HCT116 (cell line): ENCODE results near the gene AKAP11. TPM values are rescaled to one million over a fixed set of nuclear protein-coding genes. Genes with fewer than 3 reads are reported as not detected.

Source experiments
- ATAC-seq: fragments of 200-7000 bp; cut with Tn5 transposase; 2 replicates; pipeline ENCODE4 v1.9.1; 2020; ENCODE audit warnings: mild to moderate bottlenecking, moderate library complexity
- BruUV-seq: library from RNA; stranded (reverse); fragments of 400-500 nt; replicated peaks from 2 replicates; lab custom pipeline; 2021; lab: Mats Ljungman, UMichigan
- CTCF ChIA-PET: fragments of 300-600 bp; sonication (Branson Sonifier 250); formaldehyde crosslinking; loops from one replicate; lab custom pipeline; 2021; ENCODE audit warnings: antibody characterized with exemption; lab: Charles Lee
- POLR2A ChIA-PET: fragments of 300-600, 350-600 bp; sonication (Branson Sonifier 250); formaldehyde crosslinking; loops from one replicate; lab custom pipeline; 2021; ENCODE audit warnings: antibody characterized with exemption; lab: Charles Lee
- RAD21 ChIA-PET, 2 experiments: fragments of 300-600 bp; sonication (Branson Sonifier 250); formaldehyde crosslinking; loops; one replicate each; lab custom pipeline; 2023; ENCODE audit warnings: low total read pairs in 2 of 2; ENCODE audit not compliant: uncharacterized antibody in 2 of 2, unreplicated experiment in 2 of 2, low non-redundant PET in 1 of 2; lab: Charles Lee
- DNase-seq: peaks from one replicate; pipeline ENCODE4 v3.0.0-alpha.2; 2010; ENCODE audit warnings: low read depth, low spot score
- H2AFZ ChIP-seq: fragments of 200-600 bp; shearing (Covaris generic), sonication (generic); 2 replicates; pipeline ENCODE4 v1.6.1; 2017; ENCODE audit warnings: low read depth, mixed run types, mixed read lengths, antibody characterized with exemption, low read length; ENCODE audit not compliant: poor library complexity, severe bottlenecking
- H3K27ac ChIP-seq: 2 replicates; pipeline ENCODE4 v1.5.1; 2012; ENCODE audit warnings: low read depth, low read length
- H3K27me3 ChIP-seq: fragments of 200-600 bp; sonication (generic); 2 replicates; pipeline ENCODE4 v1.6.1; 2016; ENCODE audit warnings: mixed run types, low read length, mixed read lengths; ENCODE audit not compliant: insufficient read depth
- H3K36me3 ChIP-seq, 2 experiments: fragments of 200-500 bp in 1 of 2; fragments of 200-600 bp in 1 of 2; sonication (Bioruptor generic) in 1 of 2; sonication (generic) in 1 of 2; 2 replicates each; pipeline versions ENCODE4 v1.5.1 to v1.6.1; 2014 to 2016; ENCODE audit warnings: low read length in 2 of 2, inconsistent platforms in 1 of 2, mixed read lengths in 1 of 2, mixed run types in 1 of 2; ENCODE audit not compliant: insufficient read depth in 2 of 2, control insufficient read depth in 1 of 2
- H3K4me1 ChIP-seq, 2 experiments: fragments of 200-600 bp in 1 of 2; sonication (generic) in 1 of 2; 2 replicates each; pipeline versions ENCODE4 v1.5.1 to v1.6.1; 2012 to 2017; ENCODE audit warnings: low read length in 2 of 2, inconsistent platforms in 1 of 2, mild to moderate bottlenecking in 1 of 2, mixed read lengths in 1 of 2, mixed run types in 1 of 2, moderate library complexity in 1 of 2; ENCODE audit not compliant: insufficient read depth in 2 of 2, control insufficient read depth in 1 of 2
- H3K4me2 ChIP-seq: fragments of 200-600 bp; sonication (generic); 2 replicates; pipeline ENCODE4 v1.6.1; 2017; ENCODE audit warnings: mixed run types, low read length, mixed read lengths
- H3K4me3 ChIP-seq, 2 experiments: fragments of 200-600 bp in 1 of 2; sonication (generic) in 1 of 2; replicated peaks in 1 of 2; 2 replicates each; pipeline ENCODE4 v1.5.1; 2011 to 2016; ENCODE audit warnings: low read length in 2 of 2, control low read depth in 1 of 2, low read depth in 1 of 2, mild to moderate bottlenecking in 1 of 2, mixed read lengths in 1 of 2, mixed run types in 1 of 2
- H3K79me2 ChIP-seq: fragments of 200-600 bp; sonication (generic); 2 replicates; pipeline ENCODE4 v1.6.1; 2017; ENCODE audit warnings: mild to moderate bottlenecking, mixed run types, low read length, moderate library complexity, mixed read lengths; ENCODE audit not compliant: insufficient read depth
- H3K9ac ChIP-seq: fragments of 200-600 bp; sonication (generic); 2 replicates; pipeline ENCODE4 v1.6.1; 2016; ENCODE audit warnings: low read length, mixed read lengths
- H3K9me2 ChIP-seq: fragments of 200-600 bp; sonication (generic), shearing (Covaris generic); 2 replicates; pipeline ENCODE4 v1.6.1; 2017; ENCODE audit warnings: mixed run types, mild to moderate bottlenecking, moderate library complexity; ENCODE audit not compliant: insufficient read depth
- H3K9me3 ChIP-seq, 2 experiments: fragments of 200-500 bp in 1 of 2; fragments of 200-600 bp in 1 of 2; sonication (Bioruptor generic) in 1 of 2; sonication (generic) in 1 of 2; 2 replicates each; pipeline ENCODE4 v1.6.1; 2014 to 2017; ENCODE audit warnings: low read length in 2 of 2, mixed read lengths in 2 of 2, inconsistent platforms in 1 of 2, low read depth in 1 of 2, mild to moderate bottlenecking in 1 of 2, mixed run types in 1 of 2, moderate library complexity in 1 of 2; ENCODE audit not compliant: control insufficient read depth in 1 of 2, insufficient read depth in 1 of 2
- H4K20me1 ChIP-seq: fragments of 200-600 bp; sonication (generic), shearing (Covaris generic); 2 replicates; pipeline ENCODE4 v1.6.1; 2017; ENCODE audit warnings: mixed run types, mild to moderate bottlenecking, moderate library complexity; ENCODE audit not compliant: insufficient read depth
- CEBPB ChIP-seq: IDR thresholded peaks from 2 replicates; pipeline ENCODE4 v1.6.1; 2012; ENCODE audit warnings: low read depth
- EGR1 ChIP-seq: IDR thresholded peaks from 2 replicates; pipeline ENCODE4 v1.6.1; 2012; ENCODE audit warnings: low read depth
- ELF1 ChIP-seq: IDR thresholded peaks from 2 replicates; pipeline ENCODE4 v1.6.1; 2012; ENCODE audit warnings: low read depth, borderline replicate concordance
- EZH2 ChIP-seq: fragments of 200-600 bp; sonication (generic); IDR thresholded peaks from 2 replicates; pipeline ENCODE4 v1.6.1; 2017; ENCODE audit warnings: antibody characterized with exemption, mixed run types
- EZH2phosphoT487 ChIP-seq: fragments of 200-600 bp; IDR thresholded peaks from 2 replicates; pipeline ENCODE4 v1.6.1; 2018; ENCODE audit warnings: antibody characterized with exemption, borderline replicate concordance
- JUND ChIP-seq: IDR thresholded peaks from 2 replicates; pipeline ENCODE4 v1.6.1; 2012
- MAX ChIP-seq: IDR thresholded peaks from 2 replicates; pipeline ENCODE4 v1.6.1; 2012
- POLR2A ChIP-seq: IDR thresholded peaks from 2 replicates; pipeline ENCODE4 v1.7.0; 2011; ENCODE audit warnings: borderline replicate concordance; ENCODE audit not compliant: insufficient read depth, insufficient read length; ENCODE audit errors: extremely low read depth
- POLR2AphosphoS5 ChIP-seq: IDR thresholded peaks from 2 replicates; pipeline ENCODE4 v1.6.1; 2011; ENCODE audit warnings: mild to moderate bottlenecking, low read depth, low read length, moderate library complexity
- RAD21 ChIP-seq: IDR thresholded peaks from 2 replicates; pipeline ENCODE4 v1.6.1; 2012; ENCODE audit warnings: low read depth, mild to moderate bottlenecking
- SP1 ChIP-seq: IDR thresholded peaks from 2 replicates; pipeline ENCODE4 v1.6.1; 2012; ENCODE audit warnings: low read depth
- SRF ChIP-seq: IDR thresholded peaks from 2 replicates; pipeline ENCODE4 v1.6.1; 2012; ENCODE audit warnings: low read depth
- TCF7L2 ChIP-seq: IDR thresholded peaks from 2 replicates; pipeline ENCODE4 v1.7.0; 2011; ENCODE audit warnings: borderline replicate concordance, inconsistent platforms; ENCODE audit not compliant: insufficient read depth, insufficient read length; ENCODE audit errors: extremely low read depth
- YY1 ChIP-seq: IDR thresholded peaks from 2 replicates; pipeline ENCODE4 v1.6.1; 2011; ENCODE audit warnings: low read length, low read depth, moderate library complexity, mild to moderate bottlenecking; ENCODE audit not compliant: insufficient replicate concordance; ENCODE audit errors: extremely low read depth
- ZBTB33 ChIP-seq: IDR thresholded peaks from 2 replicates; pipeline ENCODE4 v1.6.1; 2011; ENCODE audit warnings: mild to moderate bottlenecking, low read length, moderate library complexity; ENCODE audit not compliant: insufficient replicate concordance; ENCODE audit errors: extremely low read depth
- ZFX ChIP-seq: fragments of 450-650 bp; IDR thresholded peaks from 2 replicates; pipeline ENCODE4 v1.6.1; 2017
- ZNF274 ChIP-seq: fragments of 200-500 bp; sonication (Bioruptor generic); IDR thresholded peaks from 2 replicates; pipeline ENCODE4 v1.6.1; 2014; ENCODE audit warnings: mild to moderate bottlenecking, low read depth, low read length, inconsistent platforms
- intact Hi-C: fragments of 100-400 bp; cut with micrococcal nuclease; formaldehyde crosslinking; loops from 2 replicates; pipeline ENCODE4 v1.10.0; 2022
- total RNA-seq: library from RNA; stranded (reverse); gene quantifications from one replicate; pipeline ENCODE4 v1.2.1, GENCODE V29; 2021; ENCODE audit not compliant: unreplicated experiment
- TF ChIP-seq, protein P1 (sequence below): IDR thresholded peaks from 2 replicates; pipeline ENCODE4 v1.6.1; 2012

Gene AKAP11
- total RNA-seq, 1 experiment from 2014 or later, result 21.7 TPM

GRCh38 chr13:42329239-42329638 lies 57.3 kb downstream of the AKAP11 start:
- Histone ChIP-seq H3K4me3 (no peak overlapping the region), H3K4me1 (no peaks in the 10 kb centered on the region), H3K9me3 (no peaks in the 10 kb centered on the region), H2AFZ (no peak overlapping the region), H3K27ac (no peak overlapping the region), H3K9ac (no peak overlapping the region), H3K79me2 (no peaks in the 10 kb centered on the region), H3K4me2 (no peak overlapping the region), H3K9me2 (no peaks in the 10 kb centered on the region), H4K20me1 (no peaks in the 10 kb centered on the region), H3K27me3 (no peaks in the 10 kb centered on the region), H3K36me3 (no peaks in the 10 kb centered on the region)
- no TSS peak for BruUV-seq
- no peak for DNase-seq
- POLR2A ChIA-PET, result no interaction called here
- no peak for ATAC-seq
- TF ChIP-seq YY1, result no peak
- no peak for TF ChIP-seq POLR2AphosphoS5
- no peak for TF ChIP-seq ZNF274
- TF ChIP-seq RAD21, result no peak
- no peak for TF ChIP-seq SRF
- no peak for TF ChIP-seq TCF7L2
- no peak for TF ChIP-seq POLR2A
- TF ChIP-seq ZFX, result no peak
- intact Hi-C loops, result no loop called here
- CTCF ChIA-PET, result no interaction called here
- RAD21 ChIA-PET, result no interaction called here

DNA sequence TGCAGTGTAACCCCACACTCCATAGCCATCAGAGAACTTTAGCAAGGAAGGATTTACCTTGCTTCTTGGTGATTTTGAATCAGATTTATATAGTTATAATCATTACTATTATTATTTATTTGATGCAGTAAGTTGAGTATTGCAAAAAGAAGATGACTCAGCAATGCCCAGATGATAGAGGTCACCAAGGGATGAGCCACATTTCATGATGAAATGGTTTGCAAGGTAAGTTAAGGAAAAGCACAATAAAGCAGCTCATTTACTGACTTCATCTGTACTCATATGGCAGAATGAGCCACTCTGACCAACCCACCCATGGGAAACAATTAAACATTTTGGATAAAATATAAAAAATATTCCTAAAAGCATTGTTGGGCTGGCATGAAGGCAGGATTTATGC lies 59.1 kb downstream of the AKAP11 start:
- Histone ChIP-seq H3K79me2 (no peaks in the 10 kb centered on the region), H3K9me2 (no peaks in the 10 kb centered on the region), H3K36me3 (no peaks in the 10 kb centered on the region), H3K9me3 (no peaks in the 10 kb centered on the region), H3K27me3 (no peaks in the 10 kb centered on the region), H2AFZ (no peak overlapping the region), H3K4me3 (no peak overlapping the region), H3K4me2 (no peak overlapping the region), H3K9ac (no peak overlapping the region), H3K27ac (no peak overlapping the region)
- RAD21 ChIA-PET, result no interaction called here
- no peak for ATAC-seq
- no peak for DNase-seq
- no peak for TF ChIP-seq ELF1
- TF ChIP-seq JUND, result no peak
- TF ChIP-seq YY1, result no peak
- TF ChIP-seq POLR2AphosphoS5, result no peak
- no peak for TF ChIP-seq EZH2phosphoT487
- TF ChIP-seq POLR2A, result no peak
- no peak for TF ChIP-seq ZBTB33
- TF ChIP-seq SP1, result no peak
- TF ChIP-seq, protein P1, sequence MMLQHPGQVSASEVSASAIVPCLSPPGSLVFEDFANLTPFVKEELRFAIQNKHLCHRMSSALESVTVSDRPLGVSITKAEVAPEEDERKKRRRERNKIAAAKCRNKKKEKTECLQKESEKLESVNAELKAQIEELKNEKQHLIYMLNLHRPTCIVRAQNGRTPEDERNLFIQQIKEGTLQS, result no peak
- TF ChIP-seq EGR1, result no peak
- TF ChIP-seq CEBPB, result no peak
- no peak for TF ChIP-seq EZH2
- TF ChIP-seq ZFX, result no peak
- no peak for TF ChIP-seq ZNF274
- no peak for TF ChIP-seq MAX
- no peak for TF ChIP-seq SRF
- TF ChIP-seq, all 23 proteins: peak for 0
- intact Hi-C loops, result no loop called here
- no TSS peak for BruUV-seq
- ChIA-PET CTCF (no interaction called here), POLR2A (no interaction called here)
- Histone ChIP-seq H3K4me1 (no peaks in the 10 kb centered on the region), H4K20me1 (no peaks in the 10 kb centered on the region)
